ENCODE data around the gene FAM180B.

Gene FAM180B

GRCh38 chr11:47569646-47570045 is 16.8 kb upstream of the FAM180B start:
- DNase-seq = no peak

- DNase-seq = no peak
Measured at GRCh38 chr11:47570651-47571356, 15.7 kb upstream of the FAM180B start.

- no peak for DNase-seq
Measured at GRCh38 chr11:47571357-47571729, 15.1 kb upstream of the FAM180B start.

- no peak for DNase-seq
Measured at GRCh38 chr11:47571895-47572294, 14.6 kb upstream of the FAM180B start.

GRCh38 chr11:47572715-47573255 is 13.7 kb upstream of the FAM180B start:
- DNase-seq = no peak

- DNase-seq = no peak
Measured at GRCh38 chr11:47573321-47573720, 13.2 kb upstream of the FAM180B start.

- no peak for DNase-seq
Measured at GRCh38 chr11:47577460-47578041, 8.9 kb upstream of the FAM180B start.

- DNase-seq = peak; percentile 92 to 93
Measured at GRCh38 chr11:47578524-47579494, 7.7 kb upstream of the FAM180B start, which contains the start of the genes KBTBD4 and NDUFS3. KBTBD4 (minus strand) TSS chr11:47578970; CDS start chr11:47578951, 19 bp downstream. NDUFS3 (plus strand) TSS chr11:47579074; CDS start chr11:47579092, 18 bp downstream.

GRCh38 chr11:47583844-47584243 is 2.6 kb upstream of the FAM180B start:
- no peak for DNase-seq

GRCh38 chr11:47587039-47587716 is 700 bp downstream of the FAM180B start:
- DNase-seq = no peak

GRCh38 chr11:47587723-47588326 is 1.3 kb downstream of the FAM180B start:
- no peak for DNase-seq

GRCh38 chr11:47589118-47589517 is 2.6 kb downstream of the FAM180B start:
- no peak for DNase-seq

GRCh38 chr11:47589584-47589976 is 3.1 kb downstream of the FAM180B start:
- no peak for DNase-seq

GRCh38 chr11:47589977-47590861 is 3.7 kb downstream of the FAM180B start:
- no peak for DNase-seq

- DNase-seq = no peak
Measured at GRCh38 chr11:47591764-47592163, 5.3 kb downstream of the FAM180B start.

- no peak for DNase-seq
Measured at GRCh38 chr11:47592251-47592650, 5.8 kb downstream of the FAM180B start.

GRCh38 chr11:47592970-47593369 is 6.5 kb downstream of the FAM180B start:
- DNase-seq = no peak

- DNase-seq = no peak
Measured at GRCh38 chr11:47593492-47593933, 7.0 kb downstream of the FAM180B start.

GRCh38 chr11:47593934-47594855 is 7.7 kb downstream of the FAM180B start, which contains the start of gene C1QTNF4:
C1QTNF4 (minus strand) TSS chr11:47594411; CDS start chr11:47590810, 3,601 bp downstream.
- DNase-seq = no peak

- no peak for DNase-seq
Measured at GRCh38 chr11:47595029-47595428, 8.6 kb downstream of the FAM180B start.

Measured in stimulated activated CD4-positive, alpha-beta T cell treated with anti-CD3 and anti-CD28 coated beads, Interleukin-2, amount 100 ng/mL, for 48 hours (primary cell).